Esophagus (tissue), 2 donors: ENCODE data around the gene DFFB. TPM values are rescaled to one million over a fixed set of nuclear protein-coding genes. Genes with fewer than 3 reads are reported as not detected.
"Not testable (repeated sequence)": the region's sequence is repeated elsewhere in the genome, so short reads cannot be mapped to it uniquely, and the experiment has no call there.

Experiments used
- H3K27ac ChIP-seq, 2 donors: one replicate each; pipeline ENCODE4 v1.5.1; 2013; ENCODE audit warnings: low read depth in 2 of 2, mild to moderate bottlenecking in 2 of 2, inconsistent platforms in 1 of 2, low read length in 1 of 2, moderate library complexity in 1 of 2
- H3K27me3 ChIP-seq, 2 donors: one replicate each; pipeline ENCODE4 v1.6.1; 2013; ENCODE audit warnings: low read length in 2 of 2, control low read depth in 1 of 2, mild to moderate bottlenecking in 1 of 2; ENCODE audit not compliant: insufficient read depth in 2 of 2, control insufficient read depth in 1 of 2
- H3K36me3 ChIP-seq, 2 donors: one replicate each; pipeline ENCODE4 v1.6.1; 2013; ENCODE audit warnings: low read length in 1 of 2; ENCODE audit not compliant: control insufficient read depth in 2 of 2, insufficient read depth in 2 of 2
- H3K4me1 ChIP-seq, 2 donors: one replicate each; pipeline ENCODE4 v1.6.1; 2013; ENCODE audit warnings: low read length in 1 of 2; ENCODE audit not compliant: control insufficient read depth in 2 of 2, insufficient read depth in 2 of 2
- H3K4me3 ChIP-seq, 2 donors: one replicate each; pipeline ENCODE4 v1.5.1; 2013; ENCODE audit warnings: low read length in 2 of 2, mild to moderate bottlenecking in 2 of 2, low read depth in 1 of 2, moderate library complexity in 1 of 2
- H3K9me3 ChIP-seq, 2 donors: one replicate each; pipeline ENCODE4 v1.6.1; 2013; ENCODE audit warnings: mild to moderate bottlenecking in 2 of 2, low read depth in 1 of 2, low read length in 1 of 2, moderate library complexity in 1 of 2; ENCODE audit not compliant: control insufficient read depth in 2 of 2, insufficient read depth in 1 of 2
- WGBS, 2 donors: extraction: QIAGEN DNeasy Blood & Tissue Kit; methylation state at CpG; one replicate each; pipeline ENCODE4 v1.1.7; 2013; 5-methylcytosine and 5-hydroxymethylcytosine counted together
- polyA plus RNA-seq, 2 donors: library from polyadenylated mRNA; stranded (reverse); fragments of 200-250 nt; gene quantifications; one replicate each; pipeline ENCODE4 v1.2.3, GENCODE V29; 2013
- donor health status: healthy with polysubstance abuse.
- donor health status: Bipolar disorder and iron deficiency.

DFFB gene
- polyA plus RNA-seq, 2 donors: 1.9 to 2.3 TPM

- H3K36me3 ChIP-seq, H3K27me3 ChIP-seq: not testable (repeated sequence)
- 71% methylated on average over 6 of the region's 6 CpGs for WGBS, 2 donors
Measured at GRCh38 chr1:3918359-3918758, 61.1 kb downstream of the DFFB start.

GRCh38 chr1:3918966-3919611, 61.8 kb downstream of the DFFB start:
- Histone ChIP-seq H3K4me1 (no peaks in the 10 kb centered on the region), H3K36me3 (no peaks in the 10 kb centered on the region), H3K27me3 (no peaks in the 10 kb centered on the region), H3K9me3 (no peaks in the 10 kb centered on the region), H3K27ac (no peak overlapping the region), H3K4me3 (no peak overlapping the region)
- 60 to 69% methylated on average over 15 of the region's 15 CpGs for WGBS, 2 donors

More at GRCh38 chr1:3918359-3918758, 61.1 kb downstream of the DFFB start:
- not testable (repeated sequence) for H3K4me1 ChIP-seq, H3K27ac ChIP-seq, H3K9me3 ChIP-seq, H3K4me3 ChIP-seq

- no peaks in the 10 kb centered on the region for H3K36me3 ChIP-seq
- no peaks in the 10 kb centered on the region for H3K9me3 ChIP-seq
- no peaks in the 10 kb centered on the region for H3K4me1 ChIP-seq
- no peaks in the 10 kb centered on the region for H3K27me3 ChIP-seq
- H3K4me3 ChIP-seq: no peak overlapping the region
- H3K27ac ChIP-seq: no peak overlapping the region
- WGBS, 2 donors: 77 to 81% methylated on average over 5 of the region's 5 CpGs
Measured at GRCh38 chr1:3919706-3920105, 62.4 kb downstream of the DFFB start.

- H3K27ac ChIP-seq: no peak overlapping the region
- 67 to 71% methylated on average over 8 of the region's 8 CpGs for whole genome bisulfite sequencing, 2 donors
- H3K27me3 ChIP-seq: no peaks in the 10 kb centered on the region
- no peaks in the 10 kb centered on the region for H3K4me1 ChIP-seq
- no peak overlapping the region for H3K4me3 ChIP-seq
- H3K9me3 ChIP-seq: no peaks in the 10 kb centered on the region
- no peaks in the 10 kb centered on the region for H3K36me3 ChIP-seq
Measured at GRCh38 chr1:3921765-3922164, 64.5 kb downstream of the DFFB start.

GRCh38 chr1:3922201-3922725, 65.0 kb downstream of the DFFB start:
- Histone ChIP-seq H3K9me3 (no peaks in the 10 kb centered on the region), H3K36me3 (no peaks in the 10 kb centered on the region), H3K27ac (no peak overlapping the region), H3K4me3 (no peak overlapping the region), H3K27me3 (no peaks in the 10 kb centered on the region), H3K4me1 (no peaks in the 10 kb centered on the region)
- 71 to 77% methylated on average over 6 of the region's 6 CpGs for whole genome bisulfite sequencing, 2 donors

GRCh38 chr1:3922851-3923250, 65.6 kb downstream of the DFFB start:
- no peak overlapping the region for H3K27ac ChIP-seq
- no peaks in the 10 kb centered on the region for H3K27me3 ChIP-seq
- no peaks in the 10 kb centered on the region for H3K9me3 ChIP-seq
- no peaks in the 10 kb centered on the region for H3K36me3 ChIP-seq
- H3K4me1 ChIP-seq: no peaks in the 10 kb centered on the region
- WGBS, 2 donors: 63 to 64% methylated on average over 6 of the region's 6 CpGs
- H3K4me3 ChIP-seq: no peak overlapping the region

- H3K4me1 ChIP-seq: no peaks in the 10 kb centered on the region
- H3K9me3 ChIP-seq: no peaks in the 10 kb centered on the region
- no peaks in the 10 kb centered on the region for H3K27me3 ChIP-seq
- H3K4me3 ChIP-seq: no peak overlapping the region
- H3K27ac ChIP-seq: no peak overlapping the region
- 76 to 79% methylated on average over 25 of the region's 25 CpGs for WGBS, 2 donors
- no peaks in the 10 kb centered on the region for H3K36me3 ChIP-seq
Measured at GRCh38 chr1:3923378-3924185, 66.3 kb downstream of the DFFB start.

GRCh38 chr1:3924186-3924824, 67.0 kb downstream of the DFFB start:
- no peaks in the 10 kb centered on the region for H3K9me3 ChIP-seq
- H3K4me3 ChIP-seq: no peak overlapping the region
- H3K27me3 ChIP-seq: no peaks in the 10 kb centered on the region
- no peaks in the 10 kb centered on the region for H3K36me3 ChIP-seq
- H3K27ac ChIP-seq: no peak overlapping the region
- H3K4me1 ChIP-seq: no peaks in the 10 kb centered on the region
- WGBS, 2 donors: 51 to 57% methylated on average over 13 of the region's 13 CpGs

GRCh38 chr1:3924825-3925220, 67.5 kb downstream of the DFFB start:
- WGBS, 2 donors: 43 to 47% methylated on average over 3 of the region's 3 CpGs

More at GRCh38 chr1:3924825-3925220, 67.5 kb downstream of the DFFB start:
- no peak overlapping the region for H3K27ac ChIP-seq
- no peaks in the 10 kb centered on the region for H3K36me3 ChIP-seq
- no peaks in the 10 kb centered on the region for H3K27me3 ChIP-seq
- no peaks in the 10 kb centered on the region for H3K9me3 ChIP-seq
- no peaks in the 10 kb centered on the region for H3K4me1 ChIP-seq
- H3K4me3 ChIP-seq: no peak overlapping the region
